HepG2 (cell line): ENCODE measurements around the gene CTCF. TPM values are rescaled to one million over a fixed set of nuclear protein-coding genes. Genes with fewer than 3 reads are reported as not detected.
A peak's percentile ranks its signal among the peaks of the same experiment; 100 is the strongest.

Experiments used
- BHLHE40 ChIP-seq: IDR thresholded peaks from 2 replicates; pipeline ENCODE4 v1.6.1; 2011; ENCODE audit warnings: low read length, improper control_type of control experiment
- MATR3 ChIP-seq: sonication (generic); formaldehyde crosslinking; IDR thresholded peaks from 2 replicates; pipeline ENCODE4 v1.4.0; 2020; ENCODE audit warnings: missing genetic modification reagents
- SPEN ChIP-seq: sonication (generic); formaldehyde crosslinking; IDR thresholded peaks from 2 replicates; pipeline ENCODE4 v1.5.1; 2020; ENCODE audit warnings: low read depth, mild to moderate bottlenecking, missing genetic modification reagents
- ZNF207 ChIP-seq: fragments of 450-650 bp; IDR thresholded peaks from 2 replicates; pipeline ENCODE4 v1.6.1; 2016; ENCODE audit warnings: antibody characterized with exemption, borderline replicate concordance
- ZNF253 ChIP-seq: sonication (generic); formaldehyde crosslinking; IDR thresholded peaks from 2 replicates; pipeline ENCODE4 v1.8.0; 2022; ENCODE audit warnings: mild to moderate bottlenecking, missing genetic modification reagents, borderline replicate concordance
- ZNF264 ChIP-seq: sonication (generic); formaldehyde crosslinking; IDR thresholded peaks from 2 replicates; pipeline ENCODE4 v1.4.0; 2020; ENCODE audit warnings: missing genetic modification reagents
- ZSCAN22 ChIP-seq: sonication (generic); formaldehyde crosslinking; IDR thresholded peaks from 2 replicates; pipeline ENCODE4 v1.4.0; 2020; ENCODE audit warnings: mild to moderate bottlenecking, missing genetic modification reagents
- polyA plus RNA-seq, 8 experiments: library from polyadenylated mRNA; depleted of rRNA in 3 of 8; stranded (reverse) in 7 of 8; unstranded in 1 of 8; fragments of >200 nt; fragmentation: Illumina TruSeq in 4 of 8; extraction: Trizol in 4 of 8; gene quantifications; 2 replicates each; pipeline versions ENCODE4 v1.2.1 to v1.2.3, GENCODE V29; 2011 to 2016; ENCODE audit warnings: low read depth in 4 of 8, missing spikeins in 1 of 8, mixed read lengths in 1 of 8; ENCODE audit not compliant: insufficient read depth in 1 of 8
- total RNA-seq, 5 experiments: library from RNA; depleted of rRNA; stranded (reverse); fragments of >200 nt; fragmentation: Illumina TruSeq; extraction: Trizol; gene quantifications; 2 replicates each; pipeline ENCODE4 v1.2.3, GENCODE V29; 2016; ENCODE audit warnings: low read depth in 1 of 5
- TF ChIP-seq, protein P1 (sequence below): sonication (generic); formaldehyde crosslinking; conservative IDR thresholded peaks from 2 replicates; pipeline ENCODE4 v1.8.0; 2022; ENCODE audit warnings: mild to moderate bottlenecking, moderate library complexity, missing genetic modification reagents
- TF ChIP-seq, protein P2 (sequence below): IDR thresholded peaks from 2 replicates; pipeline ENCODE4 v1.6.1; 2016
- TF ChIP-seq, protein P3 (sequence below): sonication (generic); formaldehyde crosslinking; IDR thresholded peaks from 2 replicates; pipeline ENCODE4 v1.4.0; 2020; ENCODE audit warnings: missing genetic modification reagents
- TF ChIP-seq, protein P4 (sequence below): sonication (generic); formaldehyde crosslinking; IDR thresholded peaks from 2 replicates; pipeline ENCODE4 v1.5.1; 2020; ENCODE audit warnings: missing genetic modification reagents, mild to moderate bottlenecking, borderline replicate concordance
- TF ChIP-seq, protein P5 (sequence below): sonication (generic); formaldehyde crosslinking; IDR thresholded peaks from 2 replicates; pipeline ENCODE4 v1.8.0; 2022; ENCODE audit warnings: mild to moderate bottlenecking, missing genetic modification reagents; ENCODE audit not compliant: insufficient replicate concordance
- TF ChIP-seq, protein P6 (sequence below): sonication (generic); formaldehyde crosslinking; IDR thresholded peaks from 2 replicates; pipeline ENCODE4 v1.8.1; 2022; ENCODE audit warnings: low read depth, mild to moderate bottlenecking, missing genetic modification reagents

Gene CTCF
- total and polyA plus RNA-seq, 2 of the 13 experiments (the other 11 are each of a cell fraction or from before 2014, with no cell fraction given): 19.5 to 37.5 TPM

DNA sequence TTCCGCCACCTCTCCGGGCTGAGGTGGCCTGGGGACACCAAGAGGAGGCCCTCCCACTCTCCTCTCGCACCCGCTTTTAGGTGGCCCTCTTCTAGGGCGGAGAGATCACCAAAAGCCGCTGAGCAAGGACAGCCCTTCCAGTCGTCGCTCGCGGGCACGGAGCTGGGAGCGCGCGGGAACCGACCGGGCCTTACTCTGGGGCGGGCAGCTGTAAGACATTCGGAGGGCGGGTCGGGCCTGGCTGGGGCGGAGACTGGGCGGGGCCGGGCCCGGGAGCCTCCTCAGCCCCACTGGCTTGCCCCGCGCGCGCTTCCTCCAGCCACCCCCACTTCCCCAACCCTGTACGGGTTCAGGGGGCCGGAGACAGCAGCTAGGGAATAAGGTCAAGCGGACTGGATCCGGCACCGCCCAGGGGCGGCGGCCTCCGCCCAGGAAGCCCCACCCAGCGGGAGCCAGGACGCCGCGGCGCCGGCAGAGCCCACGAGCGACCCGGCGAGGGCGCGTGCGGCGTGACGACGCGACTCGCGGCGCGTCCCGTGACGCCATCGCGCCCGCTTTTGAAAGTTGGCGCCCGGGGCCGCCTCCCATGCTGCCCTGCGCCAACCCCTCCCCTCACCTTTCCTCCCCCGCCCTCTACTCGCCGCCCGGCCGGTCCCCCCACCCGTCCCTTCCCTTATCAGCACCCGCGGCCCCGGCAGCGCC is 351 bp upstream of the CTCF start (continued):
- TF ChIP-seq, protein P1, sequence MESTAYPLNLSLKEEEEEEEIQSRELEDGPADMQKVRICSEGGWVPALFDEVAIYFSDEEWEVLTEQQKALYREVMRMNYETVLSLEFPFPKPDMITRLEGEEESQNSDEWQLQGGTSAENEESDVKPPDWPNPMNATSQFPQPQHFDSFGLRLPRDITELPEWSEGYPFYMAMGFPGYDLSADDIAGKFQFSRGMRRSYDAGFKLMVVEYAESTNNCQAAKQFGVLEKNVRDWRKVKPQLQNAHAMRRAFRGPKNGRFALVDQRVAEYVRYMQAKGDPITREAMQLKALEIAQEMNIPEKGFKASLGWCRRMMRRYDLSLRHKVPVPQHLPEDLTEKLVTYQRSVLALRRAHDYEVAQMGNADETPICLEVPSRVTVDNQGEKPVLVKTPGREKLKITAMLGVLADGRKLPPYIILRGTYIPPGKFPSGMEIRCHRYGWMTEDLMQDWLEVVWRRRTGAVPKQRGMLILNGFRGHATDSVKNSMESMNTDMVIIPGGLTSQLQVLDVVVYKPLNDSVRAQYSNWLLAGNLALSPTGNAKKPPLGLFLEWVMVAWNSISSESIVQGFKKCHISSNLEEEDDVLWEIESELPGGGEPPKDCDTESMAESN (CRISPR knock-in tag): peak; percentile 78; the same call in 1 of the 2 replicates
- TF ChIP-seq, protein P2, sequence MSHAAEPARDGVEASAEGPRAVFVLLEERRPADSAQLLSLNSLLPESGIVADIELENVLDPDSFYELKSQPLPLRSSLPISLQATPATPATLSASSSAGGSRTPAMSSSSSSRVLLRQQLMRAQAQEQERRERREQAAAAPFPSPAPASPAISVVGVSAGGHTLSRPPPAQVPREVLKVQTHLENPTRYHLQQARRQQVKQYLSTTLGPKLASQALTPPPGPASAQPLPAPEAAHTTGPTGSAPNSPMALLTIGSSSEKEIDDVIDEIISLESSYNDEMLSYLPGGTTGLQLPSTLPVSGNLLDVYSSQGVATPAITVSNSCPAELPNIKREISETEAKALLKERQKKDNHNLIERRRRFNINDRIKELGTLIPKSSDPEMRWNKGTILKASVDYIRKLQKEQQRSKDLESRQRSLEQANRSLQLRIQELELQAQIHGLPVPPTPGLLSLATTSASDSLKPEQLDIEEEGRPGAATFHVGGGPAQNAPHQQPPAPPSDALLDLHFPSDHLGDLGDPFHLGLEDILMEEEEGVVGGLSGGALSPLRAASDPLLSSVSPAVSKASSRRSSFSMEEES: peak; percentile 27; the same call in 1 of the 2 replicates
- TF ChIP-seq ZSCAN22 (CRISPR knock-in tag) (no peak), MATR3 (CRISPR knock-in tag) (no peak), ZNF253 (no peak), ZNF264 (CRISPR knock-in tag) (no peak), SPEN (CRISPR knock-in tag) (peak; percentile 63), BHLHE40 (peak; percentile 79), ZNF207 (no peak)
- TF ChIP-seq, protein P3, sequence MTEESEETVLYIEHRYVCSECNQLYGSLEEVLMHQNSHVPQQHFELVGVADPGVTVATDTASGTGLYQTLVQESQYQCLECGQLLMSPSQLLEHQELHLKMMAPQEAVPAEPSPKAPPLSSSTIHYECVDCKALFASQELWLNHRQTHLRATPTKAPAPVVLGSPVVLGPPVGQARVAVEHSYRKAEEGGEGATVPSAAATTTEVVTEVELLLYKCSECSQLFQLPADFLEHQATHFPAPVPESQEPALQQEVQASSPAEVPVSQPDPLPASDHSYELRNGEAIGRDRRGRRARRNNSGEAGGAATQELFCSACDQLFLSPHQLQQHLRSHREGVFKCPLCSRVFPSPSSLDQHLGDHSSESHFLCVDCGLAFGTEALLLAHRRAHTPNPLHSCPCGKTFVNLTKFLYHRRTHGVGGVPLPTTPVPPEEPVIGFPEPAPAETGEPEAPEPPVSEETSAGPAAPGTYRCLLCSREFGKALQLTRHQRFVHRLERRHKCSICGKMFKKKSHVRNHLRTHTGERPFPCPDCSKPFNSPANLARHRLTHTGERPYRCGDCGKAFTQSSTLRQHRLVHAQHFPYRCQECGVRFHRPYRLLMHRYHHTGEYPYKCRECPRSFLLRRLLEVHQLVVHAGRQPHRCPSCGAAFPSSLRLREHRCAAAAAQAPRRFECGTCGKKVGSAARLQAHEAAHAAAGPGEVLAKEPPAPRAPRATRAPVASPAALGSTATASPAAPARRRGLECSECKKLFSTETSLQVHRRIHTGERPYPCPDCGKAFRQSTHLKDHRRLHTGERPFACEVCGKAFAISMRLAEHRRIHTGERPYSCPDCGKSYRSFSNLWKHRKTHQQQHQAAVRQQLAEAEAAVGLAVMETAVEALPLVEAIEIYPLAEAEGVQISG (CRISPR knock-in tag): peak; percentile 92
- TF ChIP-seq, protein P4, sequence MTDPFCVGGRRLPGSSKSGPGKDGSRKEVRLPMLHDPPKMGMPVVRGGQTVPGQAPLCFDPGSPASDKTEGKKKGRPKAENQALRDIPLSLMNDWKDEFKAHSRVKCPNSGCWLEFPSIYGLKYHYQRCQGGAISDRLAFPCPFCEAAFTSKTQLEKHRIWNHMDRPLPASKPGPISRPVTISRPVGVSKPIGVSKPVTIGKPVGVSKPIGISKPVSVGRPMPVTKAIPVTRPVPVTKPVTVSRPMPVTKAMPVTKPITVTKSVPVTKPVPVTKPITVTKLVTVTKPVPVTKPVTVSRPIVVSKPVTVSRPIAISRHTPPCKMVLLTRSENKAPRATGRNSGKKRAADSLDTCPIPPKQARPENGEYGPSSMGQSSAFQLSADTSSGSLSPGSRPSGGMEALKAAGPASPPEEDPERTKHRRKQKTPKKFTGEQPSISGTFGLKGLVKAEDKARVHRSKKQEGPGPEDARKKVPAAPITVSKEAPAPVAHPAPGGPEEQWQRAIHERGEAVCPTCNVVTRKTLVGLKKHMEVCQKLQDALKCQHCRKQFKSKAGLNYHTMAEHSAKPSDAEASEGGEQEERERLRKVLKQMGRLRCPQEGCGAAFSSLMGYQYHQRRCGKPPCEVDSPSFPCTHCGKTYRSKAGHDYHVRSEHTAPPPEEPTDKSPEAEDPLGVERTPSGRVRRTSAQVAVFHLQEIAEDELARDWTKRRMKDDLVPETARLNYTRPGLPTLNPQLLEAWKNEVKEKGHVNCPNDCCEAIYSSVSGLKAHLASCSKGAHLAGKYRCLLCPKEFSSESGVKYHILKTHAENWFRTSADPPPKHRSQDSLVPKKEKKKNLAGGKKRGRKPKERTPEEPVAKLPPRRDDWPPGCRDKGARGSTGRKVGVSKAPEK (CRISPR knock-in tag): 0 out of 2 replicates have a peak, but pooled peaks have one; percentile 47
- TF ChIP-seq, protein P5, sequence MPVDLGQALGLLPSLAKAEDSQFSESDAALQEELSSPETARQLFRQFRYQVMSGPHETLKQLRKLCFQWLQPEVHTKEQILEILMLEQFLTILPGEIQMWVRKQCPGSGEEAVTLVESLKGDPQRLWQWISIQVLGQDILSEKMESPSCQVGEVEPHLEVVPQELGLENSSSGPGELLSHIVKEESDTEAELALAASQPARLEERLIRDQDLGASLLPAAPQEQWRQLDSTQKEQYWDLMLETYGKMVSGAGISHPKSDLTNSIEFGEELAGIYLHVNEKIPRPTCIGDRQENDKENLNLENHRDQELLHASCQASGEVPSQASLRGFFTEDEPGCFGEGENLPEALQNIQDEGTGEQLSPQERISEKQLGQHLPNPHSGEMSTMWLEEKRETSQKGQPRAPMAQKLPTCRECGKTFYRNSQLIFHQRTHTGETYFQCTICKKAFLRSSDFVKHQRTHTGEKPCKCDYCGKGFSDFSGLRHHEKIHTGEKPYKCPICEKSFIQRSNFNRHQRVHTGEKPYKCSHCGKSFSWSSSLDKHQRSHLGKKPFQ: peak; percentile 74
- TF ChIP-seq, protein P6, sequence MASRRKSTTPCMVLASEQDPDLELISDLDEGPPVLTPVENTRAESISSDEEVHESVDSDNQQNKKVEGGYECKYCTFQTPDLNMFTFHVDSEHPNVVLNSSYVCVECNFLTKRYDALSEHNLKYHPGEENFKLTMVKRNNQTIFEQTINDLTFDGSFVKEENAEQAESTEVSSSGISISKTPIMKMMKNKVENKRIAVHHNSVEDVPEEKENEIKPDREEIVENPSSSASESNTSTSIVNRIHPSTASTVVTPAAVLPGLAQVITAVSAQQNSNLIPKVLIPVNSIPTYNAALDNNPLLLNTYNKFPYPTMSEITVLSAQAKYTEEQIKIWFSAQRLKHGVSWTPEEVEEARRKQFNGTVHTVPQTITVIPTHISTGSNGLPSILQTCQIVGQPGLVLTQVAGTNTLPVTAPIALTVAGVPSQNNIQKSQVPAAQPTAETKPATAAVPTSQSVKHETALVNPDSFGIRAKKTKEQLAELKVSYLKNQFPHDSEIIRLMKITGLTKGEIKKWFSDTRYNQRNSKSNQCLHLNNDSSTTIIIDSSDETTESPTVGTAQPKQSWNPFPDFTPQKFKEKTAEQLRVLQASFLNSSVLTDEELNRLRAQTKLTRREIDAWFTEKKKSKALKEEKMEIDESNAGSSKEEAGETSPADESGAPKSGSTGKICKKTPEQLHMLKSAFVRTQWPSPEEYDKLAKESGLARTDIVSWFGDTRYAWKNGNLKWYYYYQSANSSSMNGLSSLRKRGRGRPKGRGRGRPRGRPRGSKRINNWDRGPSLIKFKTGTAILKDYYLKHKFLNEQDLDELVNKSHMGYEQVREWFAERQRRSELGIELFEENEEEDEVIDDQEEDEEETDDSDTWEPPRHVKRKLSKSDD: peak; percentile 86; the same call in 1 of the 2 replicates
